ENCODE measurements around the gene TNNC1.

The TNNC1 gene

GRCh38 chr3:52428151-52429005, 25.5 kb downstream of the TNNC1 start:
- peak; percentile 59 for DNase-seq

- DNase-seq = no peak
Measured at GRCh38 chr3:52423173-52423572, 30.7 kb downstream of the TNNC1 start.

DNA sequence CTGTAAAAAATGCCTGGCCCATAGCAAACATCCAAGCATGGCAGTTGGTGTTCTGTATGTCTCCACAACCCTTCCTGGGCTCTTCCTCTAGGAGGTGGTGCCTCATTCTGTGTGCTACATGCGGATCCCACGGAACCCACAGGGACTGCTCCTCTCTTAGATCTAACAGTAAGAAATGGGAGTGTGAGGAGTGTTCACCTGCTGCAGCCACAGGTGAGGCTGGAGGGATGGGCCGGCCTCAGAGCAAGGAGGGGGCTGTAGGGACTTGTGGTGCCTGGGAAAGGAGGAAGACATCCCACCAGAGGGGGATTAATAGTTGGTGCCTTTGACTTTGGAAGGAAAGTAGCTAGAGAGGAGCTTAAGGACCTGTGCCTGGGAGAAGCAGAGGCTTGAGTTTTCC, 31.2 kb downstream of the TNNC1 start:
- DNase-seq = no peak

- no peak for DNase-seq
Measured at GRCh38 chr3:52420388-52420787, 33.5 kb downstream of the TNNC1 start.

GRCh38 chr3:52415800-52416199, 38.0 kb downstream of the TNNC1 start:
- no peak for DNase-seq

DNA sequence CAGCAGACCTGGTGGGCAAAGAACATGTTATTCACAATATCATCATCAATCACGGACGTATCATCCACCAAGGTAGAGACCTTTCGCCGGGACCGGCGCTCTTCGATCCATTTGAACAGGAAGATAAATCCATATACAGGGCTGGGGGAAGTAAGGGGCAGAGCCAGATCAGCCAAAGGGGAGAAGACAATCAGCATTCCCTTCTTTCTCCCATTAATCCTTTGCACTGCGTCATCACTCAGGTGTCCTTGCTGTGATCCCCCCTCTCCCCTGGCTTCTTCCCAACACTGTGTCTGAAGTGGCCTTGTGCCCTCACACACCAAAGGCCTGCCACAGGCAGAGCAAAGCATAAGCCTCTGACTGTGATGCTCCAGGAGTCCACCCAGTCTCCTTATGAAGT, 45.4 kb downstream of the TNNC1 start:
- no peak for DNase-seq

GRCh38 chr3:52407779-52408178, 46.1 kb downstream of the TNNC1 start:
- no peak for DNase-seq

- DNase-seq = no peak
Measured at GRCh38 chr3:52406791-52407510, 46.9 kb downstream of the TNNC1 start.

DNA sequence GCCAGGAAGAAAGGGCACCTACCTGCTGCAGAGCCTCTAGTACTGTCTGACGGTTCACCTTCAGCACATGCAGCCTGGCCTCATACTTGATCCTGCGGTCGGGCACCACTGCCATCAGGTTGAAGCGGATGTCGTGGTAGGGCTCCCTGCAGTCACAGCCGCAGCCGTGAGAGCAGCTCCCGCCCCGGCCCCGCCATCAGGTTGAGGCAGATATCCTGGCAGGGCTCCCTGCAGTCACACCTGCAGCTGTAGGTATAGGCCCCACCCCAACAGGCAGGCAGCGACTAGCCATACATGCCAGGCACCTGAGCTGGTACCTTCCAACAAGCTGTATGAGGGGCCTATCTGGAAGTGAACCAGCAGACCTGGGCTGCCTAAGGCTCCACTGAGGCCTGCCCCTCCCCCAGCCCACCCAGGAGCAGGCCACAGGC, 47.6 kb downstream of the TNNC1 start:
- no peak for DNase-seq

DNA sequence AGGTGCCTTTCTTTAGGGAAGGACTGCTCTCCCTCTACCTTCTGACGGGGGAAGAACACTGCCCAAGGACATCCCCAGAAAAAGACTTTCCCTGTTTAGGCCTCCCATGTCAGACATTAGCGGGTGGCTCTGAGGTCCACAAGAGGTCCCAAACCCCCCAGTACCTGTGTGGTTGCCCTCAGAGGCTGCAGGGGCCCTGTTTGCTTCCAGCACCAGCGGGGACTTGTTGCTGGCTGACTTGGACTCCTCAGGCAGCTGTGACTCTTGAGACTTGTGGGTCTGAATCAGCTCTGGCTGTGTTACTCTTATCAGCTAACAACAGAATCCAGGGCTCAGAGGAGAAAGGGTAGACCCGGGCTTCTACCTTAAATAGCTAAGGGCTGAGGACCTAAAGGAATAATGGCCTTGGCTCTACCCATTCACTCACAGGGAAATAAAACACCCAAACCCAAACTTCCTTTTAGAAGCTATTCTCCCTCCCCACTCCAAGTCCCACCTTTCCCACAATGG, 48.2 kb downstream of the TNNC1 start:
- no peak for DNase-seq

DNA sequence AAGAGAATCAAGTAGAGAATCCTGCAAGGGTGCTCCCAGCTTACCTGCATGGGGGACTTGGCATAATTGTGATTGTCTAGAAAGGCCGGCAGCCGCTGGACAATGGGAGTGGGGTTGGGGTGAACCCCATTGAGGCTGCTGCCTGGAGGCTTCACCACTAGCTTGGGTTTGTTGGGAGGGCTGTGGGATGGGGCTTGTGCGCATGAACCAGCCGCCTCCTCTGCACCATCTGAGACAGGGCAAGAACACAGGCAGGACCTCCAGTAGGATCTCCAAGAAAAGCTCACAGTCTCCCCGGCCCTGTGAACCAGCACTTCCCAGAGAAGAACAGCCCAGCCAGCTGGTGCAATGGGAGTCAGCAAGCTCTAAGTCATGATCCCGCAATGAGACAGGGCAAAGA, 48.8 kb downstream of the TNNC1 start:
- DNase-seq = no peak

- no peak for DNase-seq
Measured at GRCh38 chr3:52404391-52404790, 49.5 kb downstream of the TNNC1 start.

- DNase-seq = no peak
Measured at GRCh38 chr3:52403955-52404354, 49.9 kb downstream of the TNNC1 start.

- no peak for DNase-seq
Measured at GRCh38 chr3:52403271-52403841, 50.5 kb downstream of the TNNC1 start.

GRCh38 chr3:52402706-52403270, 51.1 kb downstream of the TNNC1 start:
- DNase-seq = no peak

GRCh38 chr3:52402101-52402521, 51.7 kb downstream of the TNNC1 start:
- no peak for DNase-seq

- no peak for DNase-seq
Measured at GRCh38 chr3:52401551-52401950, 52.3 kb downstream of the TNNC1 start.
